Endometrial microvascular endothelial cells (primary cell): ENCODE results near the gene RBP2. TPM values are rescaled to one million over a fixed set of nuclear protein-coding genes. Genes with fewer than 3 reads are reported as not detected.

ENCODE experiments used
- in situ Hi-C: cut with HindIII; loops from 2 replicates; pipeline ENCODE4 v1.10.0; 2017; ENCODE audit warnings: low sequenced_read_pairs, low pct_unique_long_range_greater_than_20kb; ENCODE audit errors: inconsistent ontology term
- total RNA-seq: library from RNA; depleted of rRNA; stranded (reverse); fragments of >200 nt; gene quantifications from one replicate; pipeline ENCODE4 v1.2.3, GENCODE V29; 2015; ENCODE audit errors: inconsistent ontology term

Gene RBP2
- total RNA-seq, 1 donor from 2014 or later, result not detected

DNA sequence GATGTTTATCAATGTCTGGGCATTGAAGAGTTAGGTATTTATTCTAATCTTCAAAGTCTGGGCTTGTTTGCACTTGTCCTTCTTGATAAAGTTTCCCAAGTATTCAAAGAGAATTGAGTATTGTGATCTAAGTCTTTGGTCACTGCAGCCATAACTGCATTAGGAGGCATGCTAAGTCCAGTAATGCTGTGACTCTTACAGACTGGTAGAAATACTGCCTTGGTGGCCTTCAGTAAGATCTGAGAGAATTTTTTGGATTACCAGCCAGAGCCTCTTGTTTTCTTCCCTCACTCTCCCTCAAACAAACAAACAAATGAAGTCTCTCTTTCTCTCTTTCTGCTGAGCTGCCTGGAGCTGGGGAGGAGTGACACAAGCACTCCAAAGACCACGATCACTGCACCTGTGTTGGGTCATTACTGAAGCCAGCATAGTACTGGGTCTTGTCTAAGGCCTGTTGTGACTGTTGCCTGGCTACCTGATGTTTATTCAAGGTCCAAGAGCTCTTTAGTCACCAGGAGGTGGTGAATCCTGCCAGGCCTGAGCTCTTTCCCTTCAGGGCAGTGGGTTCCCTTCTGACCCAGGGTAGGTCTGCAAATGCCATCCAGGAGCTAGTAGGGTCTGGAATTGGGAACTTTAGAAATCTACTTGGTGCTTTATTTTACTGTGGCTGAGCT lies 14.8 kb upstream of the RBP2 start:
- in situ Hi-C loops, result no loop called here

GRCh38 chr3:139482206-139482605 lies 5.9 kb upstream of the RBP2 start:
- in situ Hi-C loops, result no loop called here

- in situ Hi-C loops, result no loop called here
Measured at GRCh38 chr3:139481116-139481515, 4.8 kb upstream of the RBP2 start.

DNA sequence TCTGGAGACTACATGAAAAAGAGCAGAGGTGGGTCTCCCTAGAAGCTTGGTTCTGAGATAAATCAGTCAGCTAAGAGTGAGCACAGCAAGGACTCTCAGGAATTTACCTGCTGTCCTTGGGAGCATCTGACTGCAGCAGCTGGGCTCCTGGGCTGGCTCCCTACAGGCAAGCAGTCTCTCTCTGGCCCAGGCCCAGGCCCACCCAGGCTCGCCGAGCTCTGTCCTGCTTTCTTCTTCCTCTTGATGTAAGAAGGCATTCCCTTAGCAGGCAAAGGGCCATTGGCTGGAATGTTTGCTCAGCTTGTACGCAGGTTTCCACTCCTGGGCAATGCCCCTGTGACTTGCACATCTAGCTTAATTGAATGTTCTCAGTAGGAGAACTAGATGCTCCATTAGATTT lies 4.3 kb upstream of the RBP2 start:
- in situ Hi-C loops, result no loop called here

- in situ Hi-C loops, result no loop called here
Measured at GRCh38 chr3:139477710-139478640, 1.7 kb upstream of the RBP2 start.

- in situ Hi-C loops, result no loop called here
Measured at GRCh38 chr3:139473155-139473771, 3.1 kb downstream of the RBP2 start.

DNA sequence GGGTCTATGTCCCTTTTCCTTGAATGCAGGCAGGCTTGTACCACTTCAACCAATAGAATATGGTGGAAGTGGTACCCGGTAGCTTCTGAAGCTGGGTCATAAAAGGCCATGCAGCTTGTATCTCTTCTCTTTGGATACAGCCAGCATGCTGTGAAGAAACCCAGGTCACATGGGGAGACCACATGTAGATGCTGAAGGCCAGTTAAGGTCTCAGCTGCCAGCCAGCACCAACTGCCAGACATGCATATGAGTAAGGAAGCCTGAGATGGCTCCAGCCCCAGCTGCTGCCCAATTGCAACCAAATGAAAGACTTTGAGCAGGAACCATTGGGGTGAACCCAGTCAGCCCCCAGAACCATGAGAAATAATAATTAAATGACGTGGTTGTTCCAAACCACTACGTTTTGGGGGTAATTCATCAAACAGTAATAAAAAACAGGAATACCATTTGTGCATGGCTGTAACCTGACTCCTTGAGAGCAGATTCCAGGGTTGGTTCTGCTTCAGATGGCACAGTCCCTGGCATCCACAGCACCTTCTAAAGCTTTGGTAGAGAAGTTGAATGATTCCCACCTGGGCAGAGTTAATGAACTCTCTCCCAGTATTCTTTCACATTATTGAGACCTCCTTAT lies 3.8 kb downstream of the RBP2 start:
- in situ Hi-C loops, result no loop called here

- in situ Hi-C loops, result no loop called here
Measured at GRCh38 chr3:139470199-139470598, 6.1 kb downstream of the RBP2 start.

- in situ Hi-C loops, result no loop called here
Measured at GRCh38 chr3:139468399-139468798, 7.9 kb downstream of the RBP2 start.

GRCh38 chr3:139466360-139466759 lies 10.0 kb downstream of the RBP2 start:
- in situ Hi-C loops, result no loop called here

DNA sequence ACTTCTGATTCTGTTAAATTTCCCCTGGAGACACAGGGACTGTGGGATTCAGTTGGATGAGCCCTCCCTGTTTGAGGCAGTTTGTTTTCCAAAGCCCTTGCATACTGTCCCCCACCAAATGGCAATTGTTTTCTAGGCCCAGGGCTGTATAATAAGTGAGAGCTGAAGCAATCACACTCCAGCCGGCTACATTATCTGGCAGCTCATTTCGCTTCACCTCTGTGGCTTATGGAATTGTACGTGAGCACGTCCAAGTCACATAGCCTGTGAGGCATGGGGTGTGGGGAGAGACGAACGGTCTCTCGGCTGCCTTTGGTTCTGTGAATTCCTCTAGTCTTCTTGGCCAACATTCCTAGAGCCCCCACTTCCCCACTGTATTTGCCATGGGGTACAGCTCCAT lies 10.7 kb downstream of the RBP2 start:
- in situ Hi-C loops, result no loop called here

GRCh38 chr3:139463466-139463865 lies 12.8 kb downstream of the RBP2 start:
- in situ Hi-C loops, result no loop called here

- in situ Hi-C loops, result no loop called here
Measured at GRCh38 chr3:139460529-139460928, 15.8 kb downstream of the RBP2 start.

DNA sequence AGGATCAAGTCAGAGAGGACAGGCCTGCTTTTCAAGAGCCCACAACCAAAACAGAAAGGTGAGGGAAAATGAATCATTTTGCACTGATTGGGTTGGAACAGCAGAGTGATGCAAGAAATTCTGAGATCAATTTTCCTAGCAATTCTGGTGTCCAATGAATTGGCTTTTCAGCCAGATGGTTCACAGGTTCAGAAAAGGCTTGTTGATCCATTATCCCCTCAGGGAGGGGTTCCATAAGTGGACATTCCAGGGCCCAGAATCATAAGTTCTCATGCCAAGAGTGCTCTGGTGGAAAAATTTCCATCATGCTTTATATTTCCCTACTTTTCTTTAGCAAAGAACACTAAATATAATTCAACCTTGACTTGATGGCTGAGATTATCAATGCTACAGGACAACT lies 16.2 kb downstream of the RBP2 start:
- in situ Hi-C loops, result no loop called here

DNA sequence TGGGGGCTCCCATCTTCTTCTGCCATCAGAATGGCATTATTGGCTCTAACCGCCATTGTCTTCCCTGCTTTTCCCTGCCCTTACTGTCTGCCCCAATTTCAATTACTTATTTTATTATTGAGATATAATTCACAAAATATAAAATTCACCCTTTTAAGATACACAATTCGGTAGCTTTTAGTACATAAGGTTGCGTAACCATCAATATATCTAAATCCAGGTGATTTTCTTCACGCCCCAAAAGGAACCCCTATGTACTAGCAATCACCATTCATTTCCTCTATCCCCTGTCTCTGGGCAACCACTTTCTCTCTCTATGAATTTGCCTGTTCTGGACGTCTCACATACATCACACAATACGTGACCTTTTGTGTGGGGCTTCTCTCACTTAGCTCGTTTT lies 18.0 kb downstream of the RBP2 start:
- in situ Hi-C loops, result no loop called here

DNA sequence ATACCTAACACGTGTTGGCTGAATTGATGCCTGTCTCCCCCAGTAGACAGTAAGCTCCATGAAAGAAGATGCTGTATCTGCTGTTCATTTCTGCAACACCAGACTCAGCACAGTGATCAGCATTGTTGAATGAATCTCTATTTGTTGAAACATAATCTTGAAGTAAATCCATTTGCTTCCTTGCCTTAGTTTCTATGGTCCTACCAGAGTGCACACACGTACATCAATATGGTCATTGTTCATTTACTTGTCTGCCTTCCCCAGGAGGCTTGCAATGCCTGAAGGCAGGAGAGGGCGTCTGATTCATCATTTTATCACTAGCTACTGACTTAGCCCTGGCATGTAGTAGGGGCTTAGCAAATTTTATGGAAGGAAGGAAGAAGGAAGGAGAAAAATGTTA lies 19.2 kb downstream of the RBP2 start:
- in situ Hi-C loops, result no loop called here

GRCh38 chr3:139456386-139456785 lies 19.9 kb downstream of the RBP2 start:
- in situ Hi-C loops, result no loop called here

- in situ Hi-C loops, result no loop called here
Measured at GRCh38 chr3:139455855-139456254, 20.5 kb downstream of the RBP2 start.

DNA sequence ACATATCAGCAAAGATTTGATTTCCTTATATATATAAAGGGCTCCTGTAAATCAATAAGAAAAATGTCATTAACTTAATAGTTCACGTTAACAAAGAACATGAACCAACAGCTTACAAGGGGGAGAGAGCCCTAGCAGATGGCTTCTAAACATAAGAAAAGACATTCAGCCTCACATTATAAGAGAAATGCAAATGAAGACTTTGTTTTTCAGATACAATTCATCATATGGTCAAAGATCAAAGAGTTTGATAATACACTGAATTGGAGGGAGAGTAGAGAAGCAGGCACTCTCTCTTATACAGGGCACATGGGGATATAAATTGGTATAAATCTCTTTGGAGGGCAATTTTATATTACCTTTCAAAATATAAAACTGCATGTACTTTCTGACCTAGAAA lies 21.1 kb downstream of the RBP2 start:
- in situ Hi-C loops, result no loop called here
